Right atrium auricular region (tissue), 2 donors: ENCODE results near the gene KRTAP10-2. TPM values are rescaled to one million over a fixed set of nuclear protein-coding genes. Genes with fewer than 3 reads are reported as not detected.

ENCODE experiments used
- DNase-seq: peaks from one replicate; pipeline ENCODE4 v3.0.0-alpha.2; 2019; ENCODE audit warnings: low spot score
- H3K27ac ChIP-seq, 2 donors: fragments of 200-600 bp; sonication (generic); 1 replicate in 1 of 2; 2 replicates in 1 of 2; pipeline ENCODE4 v1.5.1; 2016 to 2019
- H3K27me3 ChIP-seq, 2 donors: fragments of 200-600 bp; sonication (generic); one replicate each; pipeline versions ENCODE4 v1.5.1 to v1.6.0; 2017 to 2019
- H3K36me3 ChIP-seq: fragments of 200-600 bp; sonication (generic); one replicate; pipeline ENCODE4 v1.5.1; 2016
- H3K4me1 ChIP-seq, 2 donors: fragments of 200-600 bp; sonication (generic); one replicate each; pipeline versions ENCODE4 v1.5.1 to v1.6.0; 2017 to 2019
- H3K4me3 ChIP-seq, 2 donors: fragments of 200-600 bp; sonication (generic); 1 replicate in 1 of 2; 2 replicates in 1 of 2; pipeline ENCODE4 v1.5.1; 2017 to 2019; ENCODE audit warnings: mild to moderate bottlenecking in 1 of 2, moderate library complexity in 1 of 2
- H3K9me3 ChIP-seq, 2 donors: fragments of 200-600 bp; sonication (generic); one replicate each; pipeline ENCODE4 v1.5.1; 2019
- total RNA-seq, 2 donors: library from RNA; depleted of rRNA; stranded (reverse); fragments of >200 nt; gene quantifications; one replicate each; pipeline ENCODE4 v1.1.0, GENCODE V29; 2016
- TF ChIP-seq, protein P1 (sequence below), 2 donors: fragments of 200-600 bp; sonication (generic); IDR thresholded peaks; one replicate each; pipeline ENCODE4 v1.5.1; 2019; ENCODE audit warnings: antibody characterized with exemption in 2 of 2

Gene KRTAP10-2
- total RNA-seq, 2 donors from 2014 or later: not detected

DNA sequence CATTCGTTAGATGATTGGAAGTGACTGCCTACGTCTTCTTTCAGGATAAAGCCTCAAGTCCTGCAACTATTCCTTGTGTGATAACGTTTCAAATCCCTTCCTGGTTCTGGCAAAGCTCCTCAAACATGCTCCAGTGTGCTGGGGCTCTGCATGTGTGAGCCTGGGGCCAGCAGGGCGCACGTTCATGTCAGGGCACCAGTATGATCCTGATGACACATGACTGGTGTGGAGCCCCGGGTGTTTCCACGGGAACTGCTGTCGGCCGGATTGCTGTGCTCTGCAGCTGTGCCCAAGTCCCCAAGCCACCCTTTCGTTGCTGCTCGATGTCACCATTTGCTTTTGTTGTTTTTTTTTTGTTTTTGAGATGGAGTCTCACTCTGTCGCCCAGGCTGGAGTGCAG, 32.6 kb downstream of the KRTAP10-2 start:
- no peaks in the 10 kb centered on the region for H3K9me3 ChIP-seq
- no peaks in the 10 kb centered on the region for H3K27me3 ChIP-seq
- no peaks in the 10 kb centered on the region for H3K36me3 ChIP-seq
- TF ChIP-seq, protein P1, sequence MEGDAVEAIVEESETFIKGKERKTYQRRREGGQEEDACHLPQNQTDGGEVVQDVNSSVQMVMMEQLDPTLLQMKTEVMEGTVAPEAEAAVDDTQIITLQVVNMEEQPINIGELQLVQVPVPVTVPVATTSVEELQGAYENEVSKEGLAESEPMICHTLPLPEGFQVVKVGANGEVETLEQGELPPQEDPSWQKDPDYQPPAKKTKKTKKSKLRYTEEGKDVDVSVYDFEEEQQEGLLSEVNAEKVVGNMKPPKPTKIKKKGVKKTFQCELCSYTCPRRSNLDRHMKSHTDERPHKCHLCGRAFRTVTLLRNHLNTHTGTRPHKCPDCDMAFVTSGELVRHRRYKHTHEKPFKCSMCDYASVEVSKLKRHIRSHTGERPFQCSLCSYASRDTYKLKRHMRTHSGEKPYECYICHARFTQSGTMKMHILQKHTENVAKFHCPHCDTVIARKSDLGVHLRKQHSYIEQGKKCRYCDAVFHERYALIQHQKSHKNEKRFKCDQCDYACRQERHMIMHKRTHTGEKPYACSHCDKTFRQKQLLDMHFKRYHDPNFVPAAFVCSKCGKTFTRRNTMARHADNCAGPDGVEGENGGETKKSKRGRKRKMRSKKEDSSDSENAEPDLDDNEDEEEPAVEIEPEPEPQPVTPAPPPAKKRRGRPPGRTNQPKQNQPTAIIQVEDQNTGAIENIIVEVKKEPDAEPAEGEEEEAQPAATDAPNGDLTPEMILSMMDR (IDR thresholded peaks at IDR 0.05): no peak
- no peaks in the 10 kb centered on the region for H3K4me1 ChIP-seq
- H3K27ac ChIP-seq: no peak overlapping the region
- no peak overlapping the region for H3K4me3 ChIP-seq
- DNase-seq: no peak

GRCh38 chr21:44517175-44517899, 34.0 kb downstream of the KRTAP10-2 start:
- TF ChIP-seq, protein P1 (IDR thresholded peaks at IDR 0.05): no peak
- Histone ChIP-seq H3K4me3 (no peak overlapping the region), H3K36me3 (no peaks in the 10 kb centered on the region), H3K27me3 (no peaks in the 10 kb centered on the region), H3K9me3 (no peaks in the 10 kb centered on the region), H3K4me1 (no peaks in the 10 kb centered on the region), H3K27ac (no peak overlapping the region)
- DNase-seq: no peak

GRCh38 chr21:44516828-44517174, 34.5 kb downstream of the KRTAP10-2 start:
- DNase-seq: no peak
- no peaks in the 10 kb centered on the region for H3K4me1 ChIP-seq
- TF ChIP-seq, protein P1 (IDR thresholded peaks at IDR 0.05): no peak
- H3K27me3 ChIP-seq: no peaks in the 10 kb centered on the region
- H3K36me3 ChIP-seq: no peaks in the 10 kb centered on the region
- no peak overlapping the region for H3K27ac ChIP-seq
- H3K9me3 ChIP-seq: no peaks in the 10 kb centered on the region
- no peak overlapping the region for H3K4me3 ChIP-seq

DNA sequence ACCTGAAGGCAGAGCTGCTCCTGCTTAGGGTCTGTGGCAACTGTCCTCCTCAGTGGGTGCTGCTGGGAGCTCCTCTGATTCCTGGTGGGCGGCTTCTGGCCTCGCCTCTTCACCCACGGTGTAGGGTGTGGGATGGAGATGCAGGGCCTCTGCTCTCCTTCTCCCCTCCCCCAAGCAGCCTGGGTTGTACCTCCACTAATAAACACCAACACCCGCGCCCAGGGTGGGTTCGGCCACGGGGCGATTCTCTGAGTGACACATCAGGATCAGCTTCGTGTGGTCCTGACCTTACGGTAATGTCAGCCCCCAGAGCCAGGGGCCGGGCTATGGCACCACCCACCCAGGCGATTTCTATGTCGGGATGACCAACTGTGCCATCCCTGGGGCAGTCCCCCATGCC, 35.0 kb downstream of the KRTAP10-2 start:
- Histone ChIP-seq H3K4me3 (no peak overlapping the region), H3K4me1 (no peaks in the 10 kb centered on the region), H3K27me3 (no peaks in the 10 kb centered on the region), H3K9me3 (no peaks in the 10 kb centered on the region), H3K36me3 (no peaks in the 10 kb centered on the region), H3K27ac (no peak overlapping the region)
- no peak for DNase-seq
- TF ChIP-seq, protein P1 (IDR thresholded peaks at IDR 0.05): no peak

DNA sequence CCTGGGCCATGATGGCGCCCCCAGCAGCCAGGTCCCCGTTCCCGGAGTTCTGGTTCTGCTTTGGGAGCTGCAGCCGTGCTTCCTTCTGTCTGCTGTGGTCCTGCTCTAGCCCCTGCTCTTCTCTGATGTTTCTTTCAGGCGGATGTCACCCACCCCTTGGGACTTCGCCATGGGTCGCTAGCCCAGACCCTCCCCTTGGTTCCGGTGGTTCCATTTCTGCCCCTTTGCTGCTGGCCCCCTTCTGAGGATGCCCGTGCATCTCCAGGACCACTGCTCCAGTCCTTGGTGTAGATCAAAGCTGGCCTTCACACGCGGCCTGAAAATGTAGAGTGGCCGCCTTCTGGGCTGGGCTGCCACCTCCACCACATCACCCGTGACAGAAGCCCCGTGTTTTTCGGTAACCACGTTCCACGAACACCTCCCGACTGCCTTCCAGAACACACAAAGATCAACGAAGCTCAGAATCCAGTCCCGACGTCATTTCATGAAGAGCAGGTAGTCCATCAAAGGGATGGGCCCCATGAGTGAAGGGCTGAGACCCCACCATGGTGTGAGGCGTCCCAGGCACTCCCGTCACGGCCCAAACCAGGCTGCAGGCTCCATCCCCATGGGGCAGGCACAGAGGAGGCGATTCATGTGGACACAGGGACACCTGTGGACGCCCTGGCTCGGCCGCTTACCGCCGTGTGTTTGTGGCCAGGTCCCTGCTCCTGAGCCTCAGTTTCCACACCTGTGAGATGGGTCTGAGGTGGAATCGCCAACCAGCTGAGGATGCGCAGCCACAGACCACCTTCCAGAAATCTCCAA, 35.7 kb downstream of the KRTAP10-2 start:
- H3K27me3 ChIP-seq: no peaks in the 10 kb centered on the region

More for the DNA sequence above, 35.7 kb downstream of the KRTAP10-2 start:
- H3K9me3 ChIP-seq: no peaks in the 10 kb centered on the region
- TF ChIP-seq, protein P1 (IDR thresholded peaks at IDR 0.05): no peak
- no peak for DNase-seq
- H3K4me1 ChIP-seq: peaks cover 0 to 2% of the 10 kb centered on the region in 2 donors
- no peak overlapping the region for H3K27ac ChIP-seq
- no peaks in the 10 kb centered on the region for H3K36me3 ChIP-seq
- no peak overlapping the region for H3K4me3 ChIP-seq
